A673 (cell line): ENCODE data around the gene MGA. TPM values are rescaled to one million over a fixed set of nuclear protein-coding genes. Genes with fewer than 3 reads are reported as not detected.

Source experiments
- BruUV-seq: library from RNA; stranded (reverse); fragments of 400-500 nt; replicated peaks from 2 replicates; lab custom pipeline; 2021; lab: Mats Ljungman, UMichigan
- CTCF ChIA-PET: fragments of 300-600 bp; sonication (Branson Sonifier 250); formaldehyde crosslinking; loops from one replicate; lab custom pipeline; 2022; ENCODE audit warnings: antibody characterized with exemption; lab: Charles Lee
- POLR2A ChIA-PET: fragments of 300-600 bp; sonication (Branson Sonifier 250); formaldehyde crosslinking; loops from one replicate; lab custom pipeline; 2022; ENCODE audit warnings: antibody characterized with exemption; ENCODE audit not compliant: low non-redundant PET; lab: Charles Lee
- DNase-seq: peaks from one replicate; pipeline ENCODE4 v3.0.0-alpha.2; 2015; ENCODE audit warnings: low spot score
- H3K27ac ChIP-seq: fragments of 200-600 bp; sonication (generic); 2 replicates; pipeline ENCODE4 v1.5.1; 2016; ENCODE audit warnings: mixed run types, low read depth, mild to moderate bottlenecking, mixed read lengths, antibody characterized with exemption, low read length; ENCODE audit not compliant: poor library complexity, severe bottlenecking
- H3K27me3 ChIP-seq: fragments of 200-600 bp; sonication (generic); replicated peaks from 2 replicates; pipeline ENCODE4 v1.6.1; 2017; ENCODE audit warnings: mixed run types, low read depth, mild to moderate bottlenecking, mixed read lengths, antibody characterized with exemption, low read length; ENCODE audit not compliant: insufficient read depth, poor library complexity
- H3K36me3 ChIP-seq: fragments of 200-600 bp; sonication (generic); 2 replicates; pipeline ENCODE4 v1.6.1; 2016; ENCODE audit warnings: mixed run types, mild to moderate bottlenecking, mixed read lengths, antibody characterized with exemption, low read length; ENCODE audit not compliant: insufficient read depth, poor library complexity, severe bottlenecking
- H3K4me1 ChIP-seq: fragments of 200-600 bp; sonication (generic); 2 replicates; pipeline ENCODE4 v1.6.1; 2017; ENCODE audit warnings: mixed run types, mild to moderate bottlenecking, mixed read lengths, antibody characterized with exemption, low read length; ENCODE audit not compliant: insufficient read depth, poor library complexity, severe bottlenecking
- H3K4me3 ChIP-seq: fragments of 200-600 bp; sonication (generic); 2 replicates; pipeline ENCODE4 v1.5.1; 2016; ENCODE audit warnings: low read depth, mixed run types, mild to moderate bottlenecking, mixed read lengths, low read length; ENCODE audit not compliant: poor library complexity, severe bottlenecking
- H3K9me3 ChIP-seq: fragments of 200-600 bp; sonication (generic); 2 replicates; pipeline ENCODE4 v1.6.1; 2016; ENCODE audit warnings: mixed run types, low read depth, mild to moderate bottlenecking, mixed read lengths, antibody characterized with exemption, low read length; ENCODE audit not compliant: poor library complexity, severe bottlenecking
- CTCF ChIP-seq: fragments of 300-800, 200-600 bp; sonication (generic); conservative IDR thresholded peaks from 2 replicates; pipeline ENCODE4 v1.5.1; 2017; ENCODE audit warnings: low read depth, mild to moderate bottlenecking, antibody characterized with exemption, low read length, moderate library complexity, mixed read lengths
- EZH2 ChIP-seq: fragments of 200-600 bp; sonication (generic); IDR thresholded peaks from 2 replicates; pipeline ENCODE4 v1.6.1; 2017; ENCODE audit warnings: borderline replicate concordance, low read depth, mild to moderate bottlenecking, mixed read lengths, antibody characterized with exemption, low read length; ENCODE audit not compliant: poor library complexity, severe bottlenecking
- intact Hi-C: fragments of 100-400 bp; cut with micrococcal nuclease; formaldehyde crosslinking; loops from one replicate; pipeline ENCODE4 v1.10.0; 2022; ENCODE audit not compliant: unreplicated experiment
- total RNA-seq: library from RNA; stranded (reverse); gene quantifications from 2 replicates; pipeline ENCODE4 v1.2.3, GENCODE V29; 2021

The MGA gene
- total RNA-seq, 1 experiment from 2014 or later, result 49.3 TPM

GRCh38 chr15:41678742-41679141 is 18.5 kb downstream of the MGA start:
- Histone ChIP-seq H3K27me3 (no peaks in the 10 kb centered on the region), H3K36me3 (no peaks in the 10 kb centered on the region), H3K4me1 (no peaks in the 10 kb centered on the region), H3K9me3 (no peaks in the 10 kb centered on the region), H3K27ac (no peak overlapping the region), H3K4me3 (no peak overlapping the region)
- POLR2A ChIA-PET, result no interaction called here
- CTCF ChIA-PET, result no interaction called here
- DNase-seq, result no peak
- intact Hi-C loops, result no loop called here
- BruUV-seq, result no TSS peak
- TF ChIP-seq EZH2, result no peak
- TF ChIP-seq CTCF, result no peak

GRCh38 chr15:41683955-41684354 is 23.8 kb downstream of the MGA start:
- peaks cover 6% of the 10 kb centered on the region for H3K4me1 ChIP-seq
- ChIA-PET POLR2A (no interaction called here), CTCF (no interaction called here)
- DNase-seq, result no peak
- intact Hi-C loops, result no loop called here
- no peak overlapping the region for H3K4me3 ChIP-seq
- TF ChIP-seq EZH2 (no peak), CTCF (no peak)
- H3K36me3 ChIP-seq, result no peaks in the 10 kb centered on the region
- BruUV-seq, result no TSS peak
- H3K27ac ChIP-seq, result no peak overlapping the region
- no peaks in the 10 kb centered on the region for H3K27me3 ChIP-seq
- no peaks in the 10 kb centered on the region for H3K9me3 ChIP-seq

- TF ChIP-seq CTCF (no peak), EZH2 (no peak)
- Histone ChIP-seq H3K4me1 (peaks cover 6% of the 10 kb centered on the region), H3K36me3 (no peaks in the 10 kb centered on the region), H3K27ac (no peak overlapping the region), H3K27me3 (no peaks in the 10 kb centered on the region), H3K4me3 (no peak overlapping the region), H3K9me3 (no peaks in the 10 kb centered on the region)
- ChIA-PET POLR2A (no interaction called here), CTCF (interaction anchor here (0.6 kb wide), 1 partner anchor 15 kb away, joined by 3 read pairs; no protein-coding TSS in a partner anchor)
- intact Hi-C loops, result no loop called here
- no peak for DNase-seq
- no TSS peak for BruUV-seq
Measured at GRCh38 chr15:41688671-41689070, 28.5 kb downstream of the MGA start.
